IPS-NIHi7 (cell line): Measurements from ENCODE around the gene MPIG6B.

ENCODE experiments used
- DNase-seq: peaks from one replicate; pipeline ENCODE4 v3.0.0; 2012; ENCODE audit warnings: mixed read lengths; ENCODE audit errors: extremely low spot score

MPIG6B gene

DNA sequence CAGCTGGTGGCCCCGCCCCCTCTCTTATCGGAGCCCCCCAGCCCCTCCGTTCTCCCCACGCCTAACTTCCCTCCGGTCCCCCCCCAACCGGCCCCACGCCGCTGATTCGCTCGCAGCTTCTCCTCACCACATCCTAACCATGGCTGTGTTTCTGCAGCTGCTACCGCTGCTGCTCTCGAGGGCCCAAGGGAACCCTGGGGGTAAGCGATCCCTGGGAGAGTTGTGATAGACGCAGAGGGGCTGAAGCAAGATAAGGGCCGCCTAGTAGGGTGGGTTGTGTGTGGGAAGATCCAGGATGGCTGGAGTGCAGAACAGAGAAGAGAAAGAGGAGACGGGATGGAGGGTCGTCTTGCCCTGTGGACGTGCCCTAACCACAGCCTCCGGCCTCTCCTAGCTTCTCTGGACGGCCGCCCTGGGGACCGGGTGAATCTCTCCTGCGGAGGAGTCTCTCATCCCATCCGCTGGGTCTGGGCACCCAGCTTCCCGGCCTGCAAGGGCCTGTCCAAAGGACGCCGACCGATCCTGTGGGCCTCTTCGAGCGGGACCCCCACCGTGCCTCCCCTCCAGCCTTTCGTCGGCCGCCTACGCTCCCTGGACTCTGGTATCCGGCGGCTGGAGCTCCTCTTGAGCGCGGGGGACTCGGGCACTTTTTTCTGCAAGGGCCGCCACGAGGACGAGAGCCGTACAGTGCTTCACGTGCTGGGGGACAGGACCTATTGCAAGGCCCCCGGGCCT is at the start of gene MPIG6B:
Gene MPIG6B (plus strand): TSS at position 129 of the 735 bp plus-strand sequence. CDS start 11 bp downstream, at position 140.
- no peak for DNase-seq

DNA sequence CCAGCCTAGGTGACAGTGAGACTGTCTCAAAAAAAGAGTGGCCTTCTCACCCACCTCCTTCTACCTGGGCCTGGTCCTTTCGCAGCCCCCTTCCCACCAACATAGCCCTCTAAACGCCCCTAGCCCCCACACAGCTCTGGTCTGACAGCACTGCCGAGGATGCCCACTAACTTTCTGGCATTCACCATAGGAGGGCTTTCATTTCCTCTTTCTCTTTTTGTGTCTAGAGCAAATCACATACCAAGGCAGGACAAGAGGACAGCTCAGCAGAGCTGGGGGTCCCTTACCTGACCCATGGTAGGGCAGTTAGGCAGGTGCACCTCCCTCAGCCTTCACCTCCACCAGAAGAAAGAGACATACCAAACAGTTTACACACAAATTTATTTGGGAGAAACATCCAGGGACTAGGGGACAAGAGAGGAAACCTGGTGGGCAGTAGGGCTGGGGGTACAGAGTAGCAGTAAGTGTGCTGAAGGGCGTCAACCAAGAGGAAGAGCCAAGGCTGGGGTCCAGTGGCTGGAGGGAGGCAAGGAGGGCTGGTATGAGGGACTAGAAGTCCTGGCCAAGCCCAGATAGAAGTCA is 46.8 kb upstream of the MPIG6B start:
- DNase-seq = no peak

- no peak for DNase-seq
Measured at GRCh38 chr6:31676904-31677303, 46.3 kb upstream of the MPIG6B start.

- DNase-seq = no peak
Measured at GRCh38 chr6:31677955-31678354, 45.2 kb upstream of the MPIG6B start.

- DNase-seq = peak; percentile 78
Measured at GRCh38 chr6:31680226-31681134, 42.7 kb upstream of the MPIG6B start, which contains the start of gene LY6G5C. TSS of gene LY6G5C (minus strand) at chr6:31681067. CDS start at chr6:31680373, 694 bp downstream.

- peak; percentile 60 for DNase-seq
Measured at GRCh38 chr6:31681135-31681671, 42.0 kb upstream of the MPIG6B start.

DNA sequence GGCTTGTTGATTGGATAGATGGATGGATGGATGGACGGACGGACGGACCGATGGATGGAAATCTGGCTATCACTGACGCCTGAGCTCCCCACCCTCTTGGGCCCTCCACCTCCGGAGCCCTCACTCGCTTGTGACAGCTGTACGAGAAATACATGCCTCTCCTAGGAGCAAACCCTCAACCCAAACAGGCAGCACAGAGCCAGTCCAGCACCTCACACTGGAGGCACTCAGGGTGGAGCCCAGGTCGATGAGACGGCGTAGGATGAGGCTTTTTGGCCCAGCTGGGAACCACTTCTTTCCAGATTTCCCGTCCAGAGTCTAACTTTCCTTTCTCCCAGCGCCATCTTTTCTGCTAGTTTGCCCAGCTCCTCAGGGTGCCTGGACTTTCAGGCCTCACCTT is 39.6 kb upstream of the MPIG6B start:
- DNase-seq = no peak

GRCh38 chr6:31686483-31686882 is 36.7 kb upstream of the MPIG6B start:
- DNase-seq = no peak

GRCh38 chr6:31687321-31687720 is 35.9 kb upstream of the MPIG6B start:
- DNase-seq = no peak

GRCh38 chr6:31687860-31688693 is 35.1 kb upstream of the MPIG6B start:
- DNase-seq = no peak

GRCh38 chr6:31689249-31690110 is 33.7 kb upstream of the MPIG6B start:
- peak; percentile 64 for DNase-seq

- DNase-seq = peak; percentile 46
Measured at GRCh38 chr6:31690231-31691077, 32.7 kb upstream of the MPIG6B start.

DNA sequence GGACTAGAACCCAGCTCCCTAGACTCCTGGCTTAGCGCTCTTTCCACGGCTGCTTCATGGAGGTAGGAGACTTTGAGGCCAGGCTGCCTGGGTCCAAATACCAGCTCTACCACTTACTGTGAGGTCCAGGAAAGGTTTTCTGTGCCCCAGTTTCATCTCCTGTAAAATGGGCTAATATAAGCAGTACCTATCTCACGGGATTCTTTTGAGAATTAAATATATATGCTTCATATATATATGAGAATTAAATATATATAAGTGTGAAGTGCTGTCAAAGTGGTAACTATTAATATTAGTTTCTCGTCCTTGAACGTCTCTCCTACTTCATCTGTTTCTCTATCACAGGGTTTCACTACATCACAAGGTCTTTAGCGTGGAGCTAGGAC is 32.1 kb upstream of the MPIG6B start:
- DNase-seq = no peak

- no peak for DNase-seq
Measured at GRCh38 chr6:31691564-31692108, 31.5 kb upstream of the MPIG6B start.

DNA sequence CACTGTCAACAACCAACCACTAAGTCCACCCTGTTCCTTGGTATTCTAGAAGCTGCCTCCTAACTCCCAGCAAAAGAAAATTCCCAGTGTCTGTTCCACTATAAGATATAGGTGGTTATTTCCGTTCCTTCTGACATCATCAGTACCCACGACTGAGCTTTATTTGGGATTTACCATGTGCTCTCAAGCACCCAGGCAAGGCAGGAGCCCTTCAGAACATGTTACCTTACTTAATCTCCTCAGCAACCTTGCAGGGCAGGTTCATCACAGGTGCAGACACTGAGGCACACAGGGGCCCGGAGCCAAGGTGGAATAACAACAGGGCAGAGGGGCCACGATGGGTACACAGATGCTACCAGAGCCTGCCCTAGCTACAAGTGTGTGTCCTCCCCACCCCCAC is 30.8 kb upstream of the MPIG6B start:
- DNase-seq = no peak

GRCh38 chr6:31692886-31693285 is 30.3 kb upstream of the MPIG6B start:
- DNase-seq = no peak

DNA sequence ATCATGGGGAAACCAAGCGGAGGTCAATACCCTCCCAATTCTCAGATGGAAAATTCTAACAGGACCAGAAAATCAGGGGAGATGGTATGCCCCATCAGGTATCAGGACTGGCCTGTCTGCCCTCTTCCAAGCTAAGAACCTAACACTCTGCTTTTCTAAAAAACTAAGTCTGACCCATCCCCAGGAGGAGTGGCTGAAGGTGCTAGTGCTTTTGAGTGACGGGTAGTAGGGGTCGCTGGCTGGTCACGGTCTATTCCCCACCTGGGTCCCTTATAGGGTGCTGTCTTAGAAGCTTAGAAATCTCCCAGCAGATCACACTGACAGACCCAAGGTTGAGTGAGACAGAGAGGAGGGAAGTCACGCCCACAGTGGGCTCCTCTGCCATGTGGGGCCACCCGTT is 29.6 kb upstream of the MPIG6B start:
- no peak for DNase-seq

GRCh38 chr6:31697555-31697954 is 25.6 kb upstream of the MPIG6B start:
- no peak for DNase-seq
